NOMO-1 (cell line): Measurements from ENCODE around the gene MTMR12.

Experiments
- DNase-seq, 2 experiments: peaks; one replicate each; lab custom pipeline; 2025; ENCODE audit not compliant: unreplicated experiment in 2 of 2; lab: John Stamatoyannopoulos, UW

Gene MTMR12, protein sequence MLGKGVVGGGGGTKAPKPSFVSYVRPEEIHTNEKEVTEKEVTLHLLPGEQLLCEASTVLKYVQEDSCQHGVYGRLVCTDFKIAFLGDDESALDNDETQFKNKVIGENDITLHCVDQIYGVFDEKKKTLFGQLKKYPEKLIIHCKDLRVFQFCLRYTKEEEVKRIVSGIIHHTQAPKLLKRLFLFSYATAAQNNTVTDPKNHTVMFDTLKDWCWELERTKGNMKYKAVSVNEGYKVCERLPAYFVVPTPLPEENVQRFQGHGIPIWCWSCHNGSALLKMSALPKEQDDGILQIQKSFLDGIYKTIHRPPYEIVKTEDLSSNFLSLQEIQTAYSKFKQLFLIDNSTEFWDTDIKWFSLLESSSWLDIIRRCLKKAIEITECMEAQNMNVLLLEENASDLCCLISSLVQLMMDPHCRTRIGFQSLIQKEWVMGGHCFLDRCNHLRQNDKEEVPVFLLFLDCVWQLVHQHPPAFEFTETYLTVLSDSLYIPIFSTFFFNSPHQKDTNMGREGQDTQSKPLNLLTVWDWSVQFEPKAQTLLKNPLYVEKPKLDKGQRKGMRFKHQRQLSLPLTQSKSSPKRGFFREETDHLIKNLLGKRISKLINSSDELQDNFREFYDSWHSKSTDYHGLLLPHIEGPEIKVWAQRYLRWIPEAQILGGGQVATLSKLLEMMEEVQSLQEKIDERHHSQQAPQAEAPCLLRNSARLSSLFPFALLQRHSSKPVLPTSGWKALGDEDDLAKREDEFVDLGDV

DNA sequence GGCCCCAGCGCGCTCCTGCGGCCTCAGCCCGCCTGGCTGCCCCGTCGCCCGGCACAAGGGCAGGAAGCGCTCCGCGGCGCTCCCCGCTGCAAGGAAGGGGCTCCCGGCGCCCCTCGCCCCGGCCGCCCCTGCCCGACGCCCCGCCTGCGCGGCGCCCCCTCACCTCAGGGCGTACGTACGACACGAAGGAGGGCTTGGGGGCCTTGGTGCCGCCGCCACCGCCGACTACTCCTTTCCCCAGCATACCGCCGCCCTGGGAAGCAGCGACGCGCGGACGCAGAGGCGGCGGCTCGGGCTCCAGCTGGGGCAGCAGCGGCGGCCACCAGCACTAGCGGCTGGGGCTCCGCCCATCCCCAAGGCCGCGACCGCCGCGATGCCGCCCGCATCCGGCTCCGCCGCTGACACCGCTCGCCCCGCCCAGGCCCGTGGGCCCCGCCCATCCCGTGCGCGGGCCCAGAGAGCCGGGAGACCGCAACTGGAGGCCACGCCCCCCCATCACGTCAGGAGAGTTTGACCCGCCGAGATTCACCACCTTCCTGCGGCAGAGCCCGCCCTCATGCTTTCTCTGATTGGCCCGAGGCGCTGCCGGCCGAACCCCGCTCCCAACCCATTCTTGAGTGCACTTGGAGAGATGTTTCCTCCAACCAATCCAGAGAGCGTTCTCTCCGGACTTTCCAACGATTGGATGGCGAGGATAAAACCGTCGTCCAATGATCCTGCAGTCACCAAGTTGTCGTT, at the start of gene MTMR12:
TSS of gene MTMR12 (minus strand) at position 345 of the 738 bp plus-strand sequence. CDS start at position 244, 101 bp downstream.
- DNase-seq = peak; percentile 100

DNA sequence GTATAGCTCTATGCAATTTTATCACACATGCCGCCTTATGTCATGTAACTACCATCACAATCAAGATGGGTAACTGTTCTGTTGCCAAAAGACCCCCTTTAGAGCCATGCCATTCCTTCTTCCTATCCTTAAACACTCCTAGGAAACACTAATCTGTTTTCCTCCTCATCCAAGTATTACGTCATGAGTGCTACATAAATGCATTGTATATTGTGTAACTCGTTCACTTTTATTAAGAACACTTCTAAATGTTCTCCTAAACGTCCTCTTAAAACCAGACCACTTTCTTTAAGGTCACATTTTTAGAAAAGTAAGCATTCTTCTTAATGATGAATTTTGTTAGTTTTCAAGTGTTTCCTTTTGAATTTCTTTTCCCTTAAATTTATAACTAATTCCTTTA, 49.8 kb upstream of the MTMR12 start:
- no peak for DNase-seq

DNA sequence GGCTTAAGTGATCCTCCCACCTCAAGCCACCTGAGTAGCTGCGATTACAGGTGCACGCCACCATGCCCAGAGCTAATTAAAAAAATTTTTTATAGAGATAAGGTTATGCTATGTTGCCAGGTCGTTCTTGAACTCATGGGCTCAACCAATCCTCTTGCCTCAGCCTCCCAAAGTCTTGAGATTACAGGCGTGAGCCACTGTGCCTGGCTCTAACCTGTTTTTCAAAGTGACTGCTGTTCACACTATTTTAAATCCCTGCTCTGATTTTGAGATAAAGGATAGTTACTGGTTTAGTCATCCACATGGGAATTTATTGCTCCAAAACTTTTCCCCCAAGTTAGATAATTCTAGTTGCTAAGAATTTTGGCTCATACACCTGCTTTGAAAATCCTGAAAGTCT, 48.2 kb upstream of the MTMR12 start:
- DNase-seq = no peak

DNA sequence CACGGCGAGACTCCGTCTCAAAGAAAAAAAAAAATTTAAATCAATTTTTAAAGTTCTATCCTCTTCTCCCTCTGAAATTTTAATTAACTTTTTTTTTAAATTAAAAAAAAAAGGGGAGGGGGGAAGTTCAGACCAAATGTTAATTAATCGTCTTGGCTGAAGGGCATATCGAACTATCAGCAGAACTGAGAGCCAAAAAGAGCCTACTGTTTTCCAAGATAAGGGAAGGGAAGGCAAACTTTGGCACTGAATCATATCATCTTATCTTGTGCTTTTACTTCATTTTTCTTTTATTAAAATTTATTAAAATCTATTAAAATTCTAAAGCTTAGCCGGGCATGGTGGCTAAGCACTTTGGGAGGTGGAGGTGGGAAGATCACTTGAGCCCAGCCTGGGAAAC, 45.9 kb upstream of the MTMR12 start:
- no peak for DNase-seq

DNA sequence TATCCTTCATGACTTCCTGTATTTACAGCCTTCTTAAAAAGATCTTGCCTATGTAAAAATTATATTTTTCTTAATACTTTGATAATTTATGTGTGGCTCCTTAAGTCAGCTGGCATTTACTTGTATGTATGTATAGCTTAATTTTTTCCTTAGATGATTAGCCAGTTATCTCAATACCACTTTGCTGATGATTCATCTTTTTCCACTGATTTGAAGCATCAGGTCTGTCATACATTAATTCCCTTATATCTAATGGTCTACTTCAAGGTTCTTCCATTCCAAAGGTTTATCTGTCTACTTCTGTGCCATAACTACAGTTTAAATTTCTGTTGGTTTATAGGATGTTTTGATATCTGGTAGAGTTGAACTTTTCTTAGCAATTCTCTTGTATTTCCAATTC, 44.9 kb upstream of the MTMR12 start:
- no peak for DNase-seq

DNA sequence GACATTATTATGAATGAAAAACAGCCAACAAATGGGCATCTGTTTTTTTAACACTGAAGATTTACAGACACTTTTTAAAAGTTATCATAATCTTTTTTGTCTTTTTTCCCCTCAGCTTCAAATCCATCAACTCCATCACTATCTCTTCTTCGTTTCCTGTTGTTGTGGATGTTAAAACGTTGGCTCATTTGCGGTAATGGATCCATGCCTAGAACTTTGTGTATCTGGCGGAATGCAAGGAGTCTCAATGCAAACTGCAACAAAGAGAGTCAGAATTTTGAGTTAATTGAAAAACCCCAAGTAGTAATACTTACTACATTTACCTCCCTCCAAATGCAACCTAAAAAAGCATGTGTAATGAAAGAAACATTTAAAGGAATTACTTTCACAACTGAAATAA, 42.9 kb upstream of the MTMR12 start:
- no peak for DNase-seq

DNA sequence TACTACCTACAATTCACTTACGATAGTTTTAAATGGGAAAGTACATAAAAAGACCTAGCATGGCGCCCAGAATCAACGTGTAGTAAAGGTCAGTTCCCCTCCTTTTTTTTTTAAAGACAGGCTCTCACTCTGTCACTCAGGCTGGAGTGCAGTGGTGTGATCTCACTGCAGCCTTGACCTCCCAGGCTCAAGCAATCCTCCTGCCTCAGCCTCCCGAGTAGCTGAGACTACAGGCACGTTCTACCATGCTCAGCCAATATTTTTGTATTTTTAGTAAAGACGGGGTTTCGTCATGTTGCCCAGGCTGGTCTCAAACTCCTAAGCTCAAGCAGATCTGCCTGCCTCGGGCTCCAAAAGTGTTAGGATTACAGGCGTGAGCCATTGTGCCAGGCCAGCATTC, 40.7 kb upstream of the MTMR12 start:
- no peak for DNase-seq

DNA sequence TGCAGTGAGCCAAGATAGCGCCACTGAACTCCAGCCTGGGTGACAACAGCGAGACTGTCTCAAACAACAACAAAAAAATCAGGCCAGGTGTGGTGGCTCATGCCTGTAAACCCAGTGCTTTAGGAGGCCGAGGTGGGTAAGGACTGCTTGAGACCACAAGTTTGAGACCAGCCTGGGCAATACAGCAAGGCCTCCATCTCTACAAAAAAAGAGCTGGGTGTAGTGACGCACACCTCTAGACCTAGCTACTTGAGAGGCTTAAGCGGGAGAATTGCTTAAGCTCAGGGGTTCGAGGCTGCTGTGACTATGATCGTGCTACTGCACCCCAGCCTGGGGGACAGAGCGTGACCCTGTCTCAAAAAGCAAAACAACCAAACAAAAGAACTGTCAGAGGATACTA, 39.9 kb upstream of the MTMR12 start:
- DNase-seq = no peak

DNA sequence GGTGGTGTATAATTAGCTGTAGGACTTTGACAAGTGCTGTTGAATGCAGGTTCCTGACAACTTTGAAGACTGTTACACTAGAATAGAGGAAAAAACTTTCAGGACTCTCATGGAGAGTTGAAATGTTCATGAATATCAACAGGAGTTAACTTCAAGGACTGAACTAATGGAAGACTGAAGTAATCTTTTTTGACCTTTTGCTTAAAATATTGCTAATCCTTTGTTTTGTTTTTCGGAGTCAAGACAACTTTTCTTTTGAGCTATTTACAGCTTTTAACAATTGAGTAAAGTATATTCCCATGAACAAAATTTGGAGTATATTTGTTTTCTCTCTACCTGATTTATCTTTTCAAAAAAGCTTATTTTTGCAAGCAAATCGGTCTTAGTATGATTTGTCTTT, 34.1 kb upstream of the MTMR12 start:
- DNase-seq = no peak

DNA sequence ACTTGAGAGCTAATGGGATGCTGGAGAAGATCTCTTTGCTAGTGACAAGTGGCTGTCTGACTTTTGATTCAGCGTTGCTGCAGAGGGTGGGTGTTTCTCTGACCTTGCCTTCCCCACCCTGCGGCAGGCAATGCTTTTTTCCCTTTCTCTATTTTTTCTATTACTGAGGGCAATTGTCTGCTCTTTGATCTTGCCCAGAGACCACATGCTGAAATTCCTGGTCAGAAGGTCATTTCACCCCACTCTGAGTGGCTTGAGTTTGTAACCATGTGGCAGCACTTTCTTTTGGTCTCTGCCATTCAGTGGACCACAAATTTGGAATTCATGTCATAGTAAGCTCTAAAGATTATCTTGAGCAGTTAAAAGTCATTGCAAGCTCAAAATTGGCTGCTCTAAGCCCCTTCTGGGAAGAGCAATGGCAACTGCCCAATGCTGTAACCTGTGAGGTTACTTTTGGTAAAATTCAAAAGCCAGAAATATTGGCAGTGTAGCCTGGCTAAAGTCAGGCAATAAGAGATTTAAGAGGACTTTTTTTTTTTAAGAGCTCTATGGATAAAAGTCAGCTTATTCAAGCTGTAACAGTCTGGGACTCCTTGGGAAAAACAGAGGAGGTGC, 30.4 kb upstream of the MTMR12 start:
- no peak for DNase-seq

DNA sequence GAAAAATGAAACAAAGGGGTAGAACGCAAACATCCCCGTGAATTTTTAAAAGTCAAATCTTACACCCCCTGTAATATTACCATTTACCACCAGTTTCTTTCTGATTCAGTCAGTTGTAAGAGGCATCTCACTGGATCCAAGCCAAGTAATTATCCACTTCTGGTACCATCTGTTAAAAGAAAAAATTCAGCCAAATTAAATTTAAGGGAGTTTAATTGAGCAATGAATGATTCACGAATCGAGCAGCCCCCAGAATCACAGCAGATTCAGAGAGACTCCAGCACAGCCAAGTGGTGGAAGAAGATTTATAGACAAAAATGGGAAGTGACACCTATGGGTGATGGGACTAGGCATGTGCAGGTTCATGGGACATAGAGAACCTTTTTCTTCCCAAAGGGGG, 29.9 kb upstream of the MTMR12 start:
- no peak for DNase-seq

DNA sequence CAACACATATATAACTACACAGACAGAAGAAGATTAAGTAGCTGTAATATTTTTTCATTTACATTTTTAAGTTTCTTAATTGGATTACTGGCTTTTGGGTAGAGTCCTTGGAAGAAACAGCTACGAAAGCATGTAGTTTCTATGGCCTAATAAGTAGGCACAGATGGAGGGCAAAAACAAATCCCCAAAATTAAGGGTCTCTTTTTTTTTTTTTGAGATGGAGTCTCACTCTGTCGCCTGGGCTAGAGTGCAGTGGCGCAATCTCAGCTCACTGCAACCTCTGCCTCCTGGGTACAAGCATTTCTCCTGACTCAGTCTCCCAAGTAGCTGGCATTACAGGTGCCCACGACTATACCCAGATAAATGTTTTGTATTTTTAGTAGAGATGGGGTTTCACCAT, 27.1 kb upstream of the MTMR12 start:
- DNase-seq = no peak

DNA sequence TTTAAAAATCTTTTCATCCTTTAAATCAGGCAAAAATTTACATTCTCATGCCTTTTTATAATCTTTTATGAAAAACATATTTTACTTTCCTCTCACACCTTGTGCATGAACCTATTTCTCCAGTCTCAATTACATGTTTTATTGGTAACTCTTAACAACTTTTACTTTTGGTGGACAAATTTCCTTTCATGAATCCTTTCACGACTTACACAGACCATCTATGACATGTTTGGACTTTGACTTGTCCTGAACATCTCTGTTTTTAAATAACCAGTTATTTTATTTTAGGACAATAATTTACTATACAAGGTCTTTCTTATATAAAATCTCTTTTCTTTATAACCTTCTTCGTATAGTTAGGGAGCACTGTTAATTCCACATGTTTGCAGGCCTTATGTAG, 26.5 kb upstream of the MTMR12 start:
- no peak for DNase-seq

DNA sequence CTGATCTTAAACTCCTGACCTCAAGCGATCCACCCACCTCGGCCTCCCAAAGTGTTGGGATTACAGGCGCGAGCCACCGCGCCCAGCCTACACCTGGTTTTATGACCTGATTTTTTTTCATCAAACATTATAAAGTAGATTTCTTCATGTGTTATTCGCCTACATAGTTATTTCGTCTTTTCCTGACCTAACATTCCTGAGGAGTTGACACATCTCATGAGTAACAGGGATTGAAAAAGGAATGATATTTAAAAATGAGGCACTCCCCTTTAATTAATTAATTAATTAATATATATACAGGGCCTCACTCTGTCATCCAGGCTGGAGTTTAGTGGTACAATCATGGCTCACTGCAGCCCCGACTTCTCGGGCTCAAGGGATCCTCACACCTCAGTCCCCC, 20.2 kb upstream of the MTMR12 start:
- no peak for DNase-seq

DNA sequence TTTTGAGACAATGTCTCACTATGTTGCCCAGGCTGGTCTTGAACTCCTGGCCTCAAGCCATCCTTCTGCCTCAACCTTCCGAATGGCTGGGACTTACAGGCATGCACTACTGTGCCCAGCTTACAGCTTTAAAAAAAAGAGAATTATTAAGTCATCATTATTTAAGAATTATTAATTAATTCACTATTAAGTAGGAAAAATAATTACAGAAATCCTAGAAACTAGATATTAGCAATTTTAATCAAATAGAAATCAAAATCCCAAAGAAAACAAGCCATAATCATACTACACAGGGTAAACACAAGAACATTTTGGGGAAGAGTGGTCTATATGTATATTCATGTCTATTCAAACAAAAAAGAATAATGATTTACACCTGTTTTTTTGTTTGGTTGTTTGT, 19.6 kb upstream of the MTMR12 start:
- DNase-seq = no peak

DNA sequence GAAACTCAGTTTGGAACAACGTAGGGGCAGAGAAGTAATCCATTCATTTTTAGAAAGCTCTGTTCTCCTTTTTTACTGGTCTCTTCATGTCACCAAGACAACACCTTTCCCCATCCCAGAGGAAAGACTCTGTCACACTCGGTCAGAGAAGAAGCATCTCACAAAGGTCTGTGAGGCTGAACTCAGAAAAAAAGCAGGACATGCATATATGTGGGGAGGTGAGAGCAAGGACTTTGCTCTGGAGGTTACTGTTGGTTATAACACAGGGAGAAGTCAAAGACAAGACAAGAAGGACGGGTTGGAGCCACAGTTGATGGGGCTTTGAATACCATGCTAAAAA, 19.2 kb upstream of the MTMR12 start:
- DNase-seq = peak in 1 of 2 experiments; percentile 16

DNA sequence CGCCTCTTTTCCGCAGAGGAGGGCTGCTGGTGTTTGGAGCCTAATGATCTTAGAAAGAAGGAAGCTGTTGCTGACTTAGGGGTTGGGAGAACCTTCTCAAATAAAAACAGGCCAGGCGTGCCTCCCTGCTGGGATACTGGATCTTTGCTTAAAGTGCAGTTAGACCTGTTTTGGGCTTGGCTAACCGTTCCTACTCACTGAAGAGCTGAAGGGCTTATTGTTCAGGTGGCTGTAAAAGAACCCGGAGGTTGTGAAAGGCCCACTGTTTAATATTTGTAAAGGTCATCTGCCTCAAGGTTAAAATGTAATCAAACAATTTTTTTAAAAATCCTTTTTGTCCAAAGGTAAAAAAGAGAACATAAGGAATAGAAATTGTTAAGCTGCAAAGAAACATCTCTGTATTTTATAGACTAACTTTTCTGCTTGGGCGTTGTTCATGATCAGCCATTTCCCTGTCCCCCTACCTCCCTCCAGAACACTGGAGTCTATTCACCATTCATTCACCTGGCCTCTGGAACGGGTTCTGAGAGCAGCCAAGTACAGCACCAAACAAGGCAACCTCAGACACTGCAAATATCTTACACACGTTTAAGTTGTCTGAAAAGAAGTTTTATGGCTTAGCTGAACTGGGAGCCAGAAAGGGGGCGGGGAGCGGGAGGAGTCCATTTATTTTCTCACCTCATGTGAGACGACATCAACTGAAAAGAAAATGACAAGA, 18.6 kb upstream of the MTMR12 start:
- no peak for DNase-seq

DNA sequence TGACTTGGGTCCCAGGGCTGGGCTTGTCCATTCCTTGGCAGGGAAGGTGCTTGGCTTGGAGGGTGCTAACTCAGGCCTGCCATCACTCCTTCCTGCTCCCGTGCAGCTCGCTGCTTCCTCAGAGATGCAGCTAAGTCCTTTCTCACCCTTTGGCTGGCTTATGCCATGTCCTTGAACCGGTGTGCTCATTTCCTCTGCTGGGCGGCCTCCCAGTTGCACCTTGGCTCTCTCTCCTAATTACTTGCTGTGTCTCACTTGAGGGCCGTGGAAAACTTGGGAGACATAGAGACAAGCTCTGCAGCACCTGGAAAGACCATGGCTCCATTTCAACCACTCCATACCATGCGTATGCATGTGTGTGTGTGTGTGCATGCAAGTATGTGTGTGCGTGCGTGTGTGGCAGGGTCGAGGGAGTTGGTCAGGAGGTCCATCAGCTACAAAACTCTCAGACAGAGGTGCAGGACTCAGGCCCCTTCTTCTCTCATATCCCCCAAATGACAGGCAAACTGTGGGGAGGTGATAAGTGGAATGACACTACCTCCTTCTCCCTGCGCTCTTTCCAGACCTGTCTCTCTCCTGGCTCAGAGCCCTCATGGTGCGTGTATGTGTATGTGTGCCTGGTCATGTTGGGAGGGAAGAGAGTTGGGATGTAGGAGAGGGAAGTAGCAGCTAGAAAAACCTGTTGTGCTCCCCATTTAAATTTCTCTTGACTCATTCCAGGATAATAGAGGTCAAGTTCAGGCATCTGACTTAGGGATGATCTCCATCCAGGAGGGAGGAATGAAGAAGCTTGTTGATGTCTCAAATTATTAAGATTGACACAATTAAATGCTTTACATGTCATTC, 17.6 kb upstream of the MTMR12 start:
- no peak for DNase-seq

DNA sequence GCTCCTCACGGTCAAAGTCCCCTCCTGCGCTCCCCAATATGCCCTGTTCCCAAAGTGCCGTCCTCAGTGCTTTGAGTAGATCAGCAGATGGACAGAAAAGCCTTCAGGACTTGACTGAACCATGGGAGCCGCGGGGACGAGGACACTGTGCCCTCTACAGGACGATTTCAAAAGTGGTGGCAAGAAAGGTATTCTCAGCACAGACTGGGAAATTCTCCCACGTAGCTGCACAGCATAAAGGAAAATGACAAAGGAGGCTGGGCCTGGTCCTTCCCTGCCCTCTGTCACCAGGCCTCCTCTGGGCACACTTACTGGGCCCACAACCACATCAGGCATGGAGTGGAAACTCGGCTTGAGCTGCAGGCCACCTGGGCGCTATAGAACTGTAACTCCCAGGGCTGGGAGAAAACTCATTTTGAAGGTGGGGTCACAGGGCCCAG, 16.7 kb upstream of the MTMR12 start:
- peak; percentile 78 to 90 for DNase-seq
